Natural killer cell (primary cell): ENCODE measurements around the gene PREPL. TPM values are rescaled to one million over a fixed set of nuclear protein-coding genes. Genes with fewer than 3 reads are reported as not detected.

Source experiments
- ATAC-seq, 3 donors: fragments of 150-1000 bp in 2 of 3; fragments of 200-7000 bp in 1 of 3; cut with Tn5 transposase; 1 replicate in 1 of 3; 2 replicates in 2 of 3; pipeline ENCODE4 v1.10.0; 2021; ENCODE audit warnings: mild to moderate bottlenecking in 2 of 3, moderate library complexity in 2 of 3
- DNase-seq, 2 donors: peaks; one replicate each; pipeline versions ENCODE4 v3.0.0 to v3.0.0-alpha.2; 2013 to 2021; ENCODE audit warnings: mixed read lengths in 1 of 2
- H3K27ac ChIP-seq: one replicate; pipeline ENCODE4 v1.5.1; 2013; ENCODE audit warnings: mild to moderate bottlenecking, low read length
- H3K27me3 ChIP-seq: one replicate; pipeline ENCODE4 v1.6.1; 2013; ENCODE audit warnings: low read length; ENCODE audit not compliant: control insufficient read depth, insufficient read depth
- H3K36me3 ChIP-seq: one replicate; pipeline ENCODE4 v1.6.1; 2013; ENCODE audit warnings: low read length; ENCODE audit not compliant: control insufficient read depth, insufficient read depth
- H3K4me1 ChIP-seq: one replicate; pipeline ENCODE4 v1.6.1; 2013; ENCODE audit warnings: low read length; ENCODE audit not compliant: control insufficient read depth, insufficient read depth
- H3K4me3 ChIP-seq: one replicate; pipeline ENCODE4 v1.5.1; 2013; ENCODE audit warnings: low read length
- H3K9me3 ChIP-seq: one replicate; pipeline ENCODE4 v1.6.1; 2013; ENCODE audit warnings: low read length; ENCODE audit not compliant: control insufficient read depth, insufficient read depth
- H3K27ac Mint-ChIP-seq, 2 donors: one replicate each; pipeline ENCODE4 v1.8.0; 2022; ENCODE audit warnings: mild to moderate bottlenecking in 2 of 2, mixed read lengths in 2 of 2, moderate library complexity in 1 of 2
- H3K27me3 Mint-ChIP-seq, 2 donors: one replicate each; pipeline ENCODE4 v1.8.0; 2022; ENCODE audit warnings: low read depth in 2 of 2, mixed read lengths in 2 of 2
- H3K36me3 Mint-ChIP-seq: one replicate; pipeline ENCODE4 v1.8.0; 2022; ENCODE audit warnings: mixed read lengths
- H3K4me1 Mint-ChIP-seq, 2 donors: one replicate each; pipeline ENCODE4 v1.8.0; 2022; ENCODE audit warnings: mixed read lengths in 2 of 2
- H3K4me3 Mint-ChIP-seq: one replicate; pipeline ENCODE4 v1.8.0; 2022; ENCODE audit warnings: mild to moderate bottlenecking, moderate library complexity, mixed read lengths
- H3K9me3 Mint-ChIP-seq, 2 donors: one replicate each; pipeline ENCODE4 v1.8.0; 2022; ENCODE audit warnings: mixed read lengths in 2 of 2
- WGBS: methylation state at CpG from one replicate; pipeline ENCODE4 v1.1.7; 2013; ENCODE audit warnings: missing lambda C conversion rate; ENCODE audit not compliant: insufficient coverage; 5-methylcytosine and 5-hydroxymethylcytosine counted together
- intact Hi-C: fragments of 100-400 bp; cut with micrococcal nuclease; formaldehyde crosslinking; loops from one replicate; pipeline ENCODE4 v1.14.2; 2022
- total RNA-seq, 4 donors: library from RNA; stranded (reverse); fragments of 120-200 nt in 1 of 4; gene quantifications; one replicate each; pipeline versions ENCODE4 v1.2.3 to v1.2.4, GENCODE V29; 2013 to 2022
- TF ChIP-seq, protein P1 (sequence below): fragments of 200-600 bp; IDR thresholded peaks from one replicate; pipeline ENCODE4 v1.8.0; 2022; ENCODE audit warnings: antibody characterized with exemption

Gene PREPL
- total RNA-seq, 3 donors from 2014 or later (not counting 1 experiment from before 2014, with no cell fraction given): 17.2 to 23.2 (median 18.4) TPM

DNA sequence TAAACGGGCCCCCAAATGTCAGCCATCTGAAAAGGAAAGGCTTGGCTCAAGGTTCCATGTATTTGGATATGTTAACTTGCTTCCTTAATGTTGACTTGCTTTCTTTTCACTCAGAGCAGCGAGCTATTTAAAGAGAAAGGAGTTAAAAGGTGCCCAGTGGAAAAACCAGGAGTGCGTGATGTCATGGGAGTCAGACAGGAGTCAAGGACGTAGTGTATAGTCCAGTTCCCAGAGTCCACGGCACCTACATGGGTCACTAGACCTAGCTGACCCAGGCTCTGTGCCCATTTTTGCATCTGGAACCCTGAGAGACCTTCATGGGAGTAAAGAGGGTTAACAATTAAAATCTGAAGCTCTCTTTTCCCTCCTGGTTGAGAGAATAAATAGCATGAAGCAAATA, 66.2 kb downstream of the PREPL start:
- peaks cover 9 to 21% of the 10 kb centered on the region in 2 donors for H3K4me1 Mint-ChIP-seq
- peaks cover 4% of the 10 kb centered on the region in 2 donors for H3K27me3 Mint-ChIP-seq
- H3K9me3 ChIP-seq: no peaks in the 10 kb centered on the region
- no peak for DNase-seq
- no peak overlapping the region for H3K4me3 Mint-ChIP-seq
- intact Hi-C loops: loop anchor here (2.0 kb wide), 1 partner anchor 208 kb away; no protein-coding TSS in a partner anchor
- H3K27me3 ChIP-seq: no peaks in the 10 kb centered on the region
- no peaks in the 10 kb centered on the region for H3K9me3 Mint-ChIP-seq
- H3K27ac ChIP-seq: no peak overlapping the region
- no peaks in the 10 kb centered on the region for H3K4me1 ChIP-seq
- H3K4me3 ChIP-seq: no peak overlapping the region
- H3K27ac Mint-ChIP-seq: no peak overlapping the region
- ATAC-seq: no peak
- H3K36me3 ChIP-seq: no peaks in the 10 kb centered on the region
- no peaks in the 10 kb centered on the region for H3K36me3 Mint-ChIP-seq
- TF ChIP-seq, protein P1, sequence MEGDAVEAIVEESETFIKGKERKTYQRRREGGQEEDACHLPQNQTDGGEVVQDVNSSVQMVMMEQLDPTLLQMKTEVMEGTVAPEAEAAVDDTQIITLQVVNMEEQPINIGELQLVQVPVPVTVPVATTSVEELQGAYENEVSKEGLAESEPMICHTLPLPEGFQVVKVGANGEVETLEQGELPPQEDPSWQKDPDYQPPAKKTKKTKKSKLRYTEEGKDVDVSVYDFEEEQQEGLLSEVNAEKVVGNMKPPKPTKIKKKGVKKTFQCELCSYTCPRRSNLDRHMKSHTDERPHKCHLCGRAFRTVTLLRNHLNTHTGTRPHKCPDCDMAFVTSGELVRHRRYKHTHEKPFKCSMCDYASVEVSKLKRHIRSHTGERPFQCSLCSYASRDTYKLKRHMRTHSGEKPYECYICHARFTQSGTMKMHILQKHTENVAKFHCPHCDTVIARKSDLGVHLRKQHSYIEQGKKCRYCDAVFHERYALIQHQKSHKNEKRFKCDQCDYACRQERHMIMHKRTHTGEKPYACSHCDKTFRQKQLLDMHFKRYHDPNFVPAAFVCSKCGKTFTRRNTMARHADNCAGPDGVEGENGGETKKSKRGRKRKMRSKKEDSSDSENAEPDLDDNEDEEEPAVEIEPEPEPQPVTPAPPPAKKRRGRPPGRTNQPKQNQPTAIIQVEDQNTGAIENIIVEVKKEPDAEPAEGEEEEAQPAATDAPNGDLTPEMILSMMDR: no peak
- WGBS: 88% methylated on average over 5 of the region's 5 CpGs

DNA sequence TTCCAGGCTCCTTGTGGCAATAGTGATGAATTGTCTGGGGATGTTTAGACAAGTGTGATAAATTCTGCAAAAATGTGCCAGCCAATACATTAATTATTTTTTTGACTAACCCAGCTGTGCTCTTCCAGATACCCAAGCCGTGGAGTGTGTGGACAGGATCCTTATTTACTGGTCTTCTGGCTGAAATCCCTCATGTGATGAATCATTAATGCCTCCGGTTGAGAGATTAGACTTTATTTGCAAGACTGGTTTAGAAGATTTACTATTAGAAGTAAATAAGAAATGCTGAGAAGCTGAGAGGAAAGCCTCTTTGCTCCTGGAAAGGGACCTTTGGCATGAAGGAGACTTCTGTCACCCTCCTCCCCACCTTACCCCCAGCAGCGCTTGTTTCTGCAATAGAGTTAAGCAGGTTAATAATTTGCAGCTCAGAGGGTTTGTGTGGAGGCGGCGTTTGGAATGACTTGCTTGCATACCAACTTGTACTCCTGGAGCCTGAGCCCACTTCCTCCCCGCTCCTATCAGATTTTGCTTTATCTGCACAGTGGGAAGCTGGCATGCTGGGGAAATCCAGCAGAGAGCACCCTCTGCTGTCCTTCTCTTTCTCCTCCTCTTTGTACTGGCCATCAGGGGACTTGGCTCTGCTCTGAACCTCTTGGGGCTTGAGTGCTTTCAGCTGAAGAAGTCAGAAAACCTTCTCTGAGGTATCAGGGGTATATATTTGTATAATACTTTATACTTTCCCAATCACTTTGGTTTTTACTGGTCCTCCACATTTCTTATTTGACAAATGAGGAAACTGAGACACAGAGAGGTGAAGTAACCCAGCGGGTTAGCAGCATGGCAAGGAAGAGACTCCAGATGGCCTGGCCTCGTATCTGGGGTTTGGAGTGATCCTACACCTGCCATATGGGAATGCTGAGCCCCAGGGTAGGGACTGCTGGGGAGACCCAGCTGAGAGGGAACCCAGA, 69.7 kb downstream of the PREPL start:
- no peaks in the 10 kb centered on the region for H3K4me1 ChIP-seq
- ATAC-seq (no peak), DNase-seq (peak in 1 of 2 donors; percentile 18)
- H3K27me3 ChIP-seq: no peaks in the 10 kb centered on the region
- H3K4me3 ChIP-seq: no peak overlapping the region
- Mint-ChIP-seq H3K27me3 (peaks cover 4% of the 10 kb centered on the region in 2 donors), H3K9me3 (no peaks in the 10 kb centered on the region), H3K4me1 (peaks cover 4 to 10% of the 10 kb centered on the region in 2 donors), H3K36me3 (no peaks in the 10 kb centered on the region), H3K4me3 (no peak overlapping the region), H3K27ac (no peak overlapping the region)
- no peaks in the 10 kb centered on the region for H3K9me3 ChIP-seq
- TF ChIP-seq, protein P1: no peak
- H3K27ac ChIP-seq: no peak overlapping the region
- WGBS: 50% methylated on average over 7 of the region's 8 CpGs
- H3K36me3 ChIP-seq: no peaks in the 10 kb centered on the region
- intact Hi-C loops: no loop called here

DNA sequence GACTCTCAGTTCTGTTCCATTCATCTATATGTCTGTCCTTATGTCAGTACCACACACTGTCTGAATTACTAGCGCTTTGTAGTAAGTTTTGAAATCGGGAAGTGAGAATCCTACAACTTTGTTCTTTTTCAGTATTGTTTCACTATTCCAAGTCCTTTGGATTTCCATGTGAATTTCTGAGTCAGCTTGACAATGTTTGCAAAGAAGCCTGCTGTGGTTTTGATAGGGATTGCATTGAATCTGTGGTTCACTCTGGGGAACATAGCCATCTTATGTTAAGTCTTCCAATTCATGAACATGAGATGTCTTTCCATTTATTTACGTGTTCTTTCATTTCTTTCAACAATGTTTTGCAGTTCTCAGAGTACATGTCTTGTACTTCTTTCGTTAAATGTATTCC, 71.0 kb downstream of the PREPL start:
- no peaks in the 10 kb centered on the region for H3K4me1 Mint-ChIP-seq

More for the DNA sequence above, 71.0 kb downstream of the PREPL start:
- no peak overlapping the region for H3K4me3 Mint-ChIP-seq
- Histone ChIP-seq H3K36me3 (no peaks in the 10 kb centered on the region), H3K27me3 (no peaks in the 10 kb centered on the region), H3K9me3 (no peaks in the 10 kb centered on the region), H3K27ac (no peak overlapping the region), H3K4me3 (no peak overlapping the region), H3K4me1 (no peaks in the 10 kb centered on the region)
- 84% methylated on average over 3 of the region's 4 CpGs for WGBS
- no peaks in the 10 kb centered on the region for H3K9me3 Mint-ChIP-seq
- H3K27me3 Mint-ChIP-seq: peaks cover 4% of the 10 kb centered on the region in 2 donors
- TF ChIP-seq, protein P1: no peak
- intact Hi-C loops: no loop called here
- DNase-seq: no peak
- no peak for ATAC-seq
- H3K36me3 Mint-ChIP-seq: no peaks in the 10 kb centered on the region
- H3K27ac Mint-ChIP-seq: no peak overlapping the region
